Stimulated activated CD4-positive, alpha-beta T cell treated with anti-CD3 and anti-CD28 coated beads, Interleukin-15, amount 100 ng/mL, for 24 hours (primary cell): ENCODE measurements around the gene SLFNL1.
A peak's percentile ranks its signal among the peaks of the same experiment; 100 is the strongest.

Experiments used
- DNase-seq: peaks from one replicate; pipeline ENCODE4 v3.0.0-alpha.2; 2020

SLFNL1 gene

DNA sequence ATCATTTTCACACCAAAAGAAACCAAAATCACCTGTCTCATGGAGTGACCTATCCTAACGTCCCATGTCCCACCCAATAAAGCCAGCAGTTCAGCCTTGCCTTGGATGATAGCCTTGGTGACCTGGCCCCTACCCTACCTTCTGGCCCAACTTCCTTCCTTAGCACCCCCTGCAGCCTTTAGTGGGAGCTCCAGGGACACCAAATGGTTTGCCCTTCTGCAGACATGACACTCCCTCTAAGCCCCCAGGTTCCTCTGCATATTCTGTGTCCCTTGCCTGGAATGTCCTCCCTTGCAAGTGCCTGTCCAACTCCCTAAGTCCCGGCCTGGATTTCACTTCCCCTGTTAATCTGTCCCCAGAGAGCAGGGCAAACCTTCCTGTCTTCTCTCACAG lies 2.2 kb downstream of the SLFNL1 start:
- no peak for DNase-seq

- DNase-seq, result no peak
These were observed 3.5 kb downstream of the SLFNL1 start for GRCh38 chr1:41018018-41018410.

DNA sequence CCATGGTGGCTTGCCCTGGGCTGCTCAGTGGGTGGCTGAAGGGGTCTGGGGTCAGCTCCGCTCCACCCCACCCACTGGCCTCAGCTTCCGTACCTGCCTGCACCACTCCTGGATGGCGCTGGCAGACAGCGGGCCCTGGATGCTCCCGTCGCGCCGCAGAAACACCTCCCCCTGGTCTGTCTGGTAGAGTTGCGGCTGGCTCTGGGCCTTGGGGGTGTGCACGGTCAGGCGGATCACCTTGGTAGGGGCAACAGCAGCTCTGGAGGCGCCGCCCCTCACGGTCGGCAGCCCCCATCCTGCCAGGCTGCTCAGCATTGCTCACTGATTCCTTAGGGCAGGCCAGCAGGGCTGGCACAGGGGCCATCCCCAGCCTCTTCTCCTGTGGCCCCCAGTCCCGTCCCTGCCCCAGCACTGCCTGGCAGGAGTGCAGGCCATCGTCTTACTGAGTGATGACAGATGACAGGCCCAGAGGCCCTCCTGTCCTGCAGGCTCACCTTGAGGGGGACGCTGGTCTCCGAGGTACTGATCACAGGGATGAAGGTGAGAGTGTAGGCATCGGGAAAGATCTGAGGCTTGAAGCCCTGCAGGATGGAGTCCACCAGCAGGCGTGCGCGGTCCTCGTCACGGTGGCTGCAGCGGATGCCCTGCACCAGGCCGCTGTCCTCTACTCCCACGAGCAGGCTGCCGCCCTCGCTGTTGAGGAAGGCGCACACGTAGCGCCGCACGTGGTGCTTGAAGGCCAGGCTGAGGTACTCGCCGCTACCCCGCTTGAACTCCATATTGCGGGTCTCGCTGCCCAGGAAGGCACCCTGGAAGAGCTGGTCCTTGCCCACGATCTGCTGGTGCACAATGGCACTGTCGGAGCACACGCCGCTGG lies 4.1 kb downstream of the SLFNL1 start:
- DNase-seq, result no peak

GRCh38 chr1:41015897-41016470 lies 5.5 kb downstream of the SLFNL1 start:
- no peak for DNase-seq

DNA sequence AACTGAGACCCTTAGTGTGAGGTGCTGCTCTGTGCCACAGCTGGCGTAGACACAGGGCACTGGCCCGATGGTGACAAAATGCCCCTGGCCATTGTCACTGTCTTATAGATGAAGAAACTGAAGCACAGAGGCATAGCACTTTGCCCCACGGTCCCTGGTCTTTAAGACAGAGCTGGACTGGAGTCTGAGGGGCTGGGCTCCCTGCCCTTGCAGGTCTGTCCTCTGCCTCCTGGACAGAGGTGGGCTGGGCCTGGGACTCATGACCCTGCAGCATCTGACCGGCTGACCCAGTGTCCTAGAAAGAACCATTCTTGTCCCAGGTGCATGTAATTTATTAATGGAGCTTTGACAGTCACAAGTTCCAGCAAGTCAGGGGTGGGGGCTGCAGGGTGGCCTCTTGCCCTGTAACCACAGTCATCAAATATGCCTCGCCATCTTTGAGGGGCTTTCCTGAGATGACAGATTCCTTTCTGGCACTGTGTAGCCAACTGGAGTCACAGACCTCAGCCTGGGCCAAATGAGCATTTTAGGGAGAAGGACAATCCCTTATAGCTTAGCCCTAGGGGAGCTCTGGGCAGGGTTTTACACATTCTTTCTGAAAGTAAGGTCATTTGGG lies 6.1 kb downstream of the SLFNL1 start:
- DNase-seq, result no peak

- no peak for DNase-seq
These were observed 6.7 kb downstream of the SLFNL1 start for GRCh38 chr1:41014871-41015270.

DNA sequence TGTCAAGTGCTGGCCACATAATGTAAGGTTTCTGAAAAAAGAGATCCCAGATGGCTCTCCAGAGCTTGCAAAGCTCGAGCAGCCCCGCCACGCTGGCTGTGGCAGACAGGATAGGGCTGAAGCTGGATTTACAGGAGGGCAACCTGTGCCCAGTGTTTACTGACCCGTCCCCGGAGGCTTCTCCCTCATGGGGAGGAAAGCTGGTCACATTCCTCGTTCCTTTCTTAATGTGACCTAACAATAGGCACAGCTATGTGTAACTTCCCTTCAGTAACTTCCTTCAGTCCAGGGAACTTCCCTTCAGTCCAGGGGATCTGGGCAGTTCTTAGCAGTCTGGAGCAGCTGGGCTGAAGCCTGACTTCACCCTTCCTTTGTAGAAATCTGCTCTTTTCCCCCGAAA lies 7.7 kb downstream of the SLFNL1 start:
- no peak for DNase-seq

- no peak for DNase-seq
These were observed 8.5 kb downstream of the SLFNL1 start for GRCh38 chr1:41013024-41013423.

GRCh38 chr1:41010345-41010744 lies 11.2 kb downstream of the SLFNL1 start:
- DNase-seq, result no peak

DNA sequence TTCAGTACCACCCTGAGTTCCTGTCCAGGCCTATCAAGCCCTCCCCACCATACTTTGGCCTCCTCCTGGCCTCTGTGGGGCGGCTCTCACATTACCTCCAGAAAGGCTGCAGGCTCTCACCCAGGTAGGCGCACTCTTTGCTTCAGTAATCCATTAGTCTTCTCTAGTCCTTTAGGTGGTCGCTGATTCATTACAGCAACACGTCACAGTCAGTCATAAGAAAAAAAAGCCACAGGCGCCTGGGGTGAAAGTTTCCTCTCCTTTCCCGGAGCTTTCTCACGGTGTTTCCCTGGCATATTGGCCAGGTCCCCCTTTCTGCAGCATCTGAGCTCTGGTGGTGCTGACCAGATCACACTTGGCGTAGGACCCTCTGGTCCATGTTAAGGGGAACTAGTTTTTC lies 12.1 kb downstream of the SLFNL1 start:
- DNase-seq, result no peak

- DNase-seq, result no peak
These were observed 14.3 kb downstream of the SLFNL1 start for GRCh38 chr1:41006942-41007865.

DNA sequence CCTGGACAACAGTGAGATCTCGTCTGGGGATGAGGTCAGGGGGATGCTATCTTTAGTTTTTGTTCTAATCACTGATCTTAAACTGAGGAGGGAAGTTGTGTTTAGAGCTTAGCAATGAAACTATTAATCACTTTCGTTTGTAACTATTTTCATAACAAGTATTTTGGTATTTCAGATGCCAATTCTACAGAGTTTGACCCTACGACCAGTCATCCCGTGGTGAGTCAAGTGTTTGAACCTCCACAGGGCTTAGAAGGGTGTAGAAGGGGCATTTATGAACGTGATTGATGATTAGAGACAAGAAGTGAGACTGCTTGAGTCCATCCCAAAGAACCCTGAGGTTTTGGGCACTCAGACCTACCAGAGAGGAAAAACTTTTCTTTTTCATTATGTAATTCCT lies 15.6 kb downstream of the SLFNL1 start:
- DNase-seq, result no peak

DNA sequence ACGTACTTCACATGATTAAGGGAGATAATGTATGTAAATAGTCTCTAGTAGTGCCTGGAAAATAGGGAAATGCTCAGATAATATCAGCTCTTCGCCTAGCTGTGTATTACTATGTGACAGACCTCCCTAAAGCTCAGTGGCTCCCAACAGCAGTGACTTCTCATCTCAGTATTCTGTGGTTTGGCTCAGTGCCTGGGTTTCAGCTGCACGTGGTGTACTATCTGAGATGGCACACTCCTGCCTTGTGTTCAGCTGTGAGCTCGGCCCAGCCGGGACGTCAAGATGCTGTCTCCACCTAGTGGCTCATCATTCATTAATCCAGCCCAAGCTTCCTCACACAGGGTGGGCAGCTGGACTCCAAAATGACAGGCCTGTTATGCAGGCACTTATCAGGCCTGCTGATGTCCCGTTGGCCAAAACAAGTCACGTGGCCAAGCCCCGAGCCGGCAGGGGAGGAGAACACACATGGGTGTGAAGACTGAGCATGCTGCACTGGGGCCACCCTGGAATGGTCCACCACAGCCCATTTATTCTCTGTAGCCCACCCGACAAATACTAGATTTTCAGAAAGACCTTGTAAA lies 17.8 kb downstream of the SLFNL1 start:
- peak; percentile 93 for DNase-seq

- no peak for DNase-seq
These were observed 18.3 kb downstream of the SLFNL1 start for GRCh38 chr1:41003127-41003639.

- no peak for DNase-seq
These were observed 22.9 kb downstream of the SLFNL1 start for GRCh38 chr1:40998668-40999067.

DNA sequence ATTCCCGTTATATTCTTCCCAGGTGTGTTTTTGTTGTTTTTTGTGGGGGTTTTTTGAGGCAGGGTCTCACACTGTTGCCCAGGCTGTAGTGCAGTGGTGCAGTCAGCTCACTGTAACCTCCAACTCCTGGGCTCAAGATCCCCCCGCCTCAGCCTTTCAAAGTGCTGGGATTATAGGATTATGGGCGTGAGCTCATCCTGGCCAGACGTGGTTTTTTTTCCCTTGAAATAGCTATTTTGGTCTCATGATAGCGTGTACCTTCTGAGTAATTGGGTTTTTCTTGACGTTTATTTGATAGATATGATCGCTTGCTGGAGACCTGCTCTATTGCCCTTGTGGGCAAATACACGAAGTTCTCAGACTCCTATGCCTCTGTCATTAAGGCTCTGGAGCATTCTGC lies 24.4 kb downstream of the SLFNL1 start:
- no peak for DNase-seq

- no peak for DNase-seq
These were observed 32.5 kb downstream of the SLFNL1 start for GRCh38 chr1:40989066-40989465.

DNA sequence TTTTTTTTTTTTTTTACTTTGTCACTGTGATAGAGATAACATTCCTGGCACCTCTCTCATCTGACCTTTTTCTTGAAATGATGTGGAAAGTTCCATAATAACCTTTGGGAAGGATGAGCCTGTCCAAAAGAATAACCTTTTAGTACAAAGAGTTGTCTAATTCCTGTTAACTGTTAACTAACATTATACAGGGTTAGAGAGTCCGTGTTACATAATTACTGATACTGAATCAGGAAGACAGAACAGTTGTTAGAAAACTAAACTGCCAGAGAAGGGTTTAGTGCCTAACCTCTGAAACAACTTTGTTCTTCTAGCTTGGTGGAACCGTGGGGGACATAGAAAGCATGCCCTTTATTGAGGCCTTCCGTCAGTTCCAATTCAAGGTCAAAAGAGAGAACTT lies 33.2 kb downstream of the SLFNL1 start:
- no peak for DNase-seq

GRCh38 chr1:40987439-40988276 lies 33.9 kb downstream of the SLFNL1 start:
- no peak for DNase-seq

DNA sequence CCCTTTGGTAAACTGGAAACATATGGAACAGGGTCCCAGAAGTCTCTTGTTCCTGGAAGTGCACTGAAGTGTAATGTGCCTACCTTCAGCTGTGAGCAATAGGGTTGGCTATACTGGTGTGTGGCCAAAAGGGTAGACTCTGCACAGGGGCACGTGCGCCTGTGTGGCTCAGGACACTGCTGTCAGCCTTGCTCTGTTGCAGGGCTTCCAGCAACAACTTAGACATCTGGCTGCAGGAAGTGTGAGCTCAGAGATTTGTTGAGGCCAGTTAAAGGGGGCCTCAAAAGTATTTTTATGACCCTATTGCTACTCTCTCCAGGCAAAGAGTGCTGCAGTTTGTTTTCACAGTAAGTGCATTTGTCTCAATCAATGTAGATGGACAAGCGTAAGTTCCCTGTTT lies 34.6 kb downstream of the SLFNL1 start:
- no peak for DNase-seq

- DNase-seq, result no peak
These were observed 35.2 kb downstream of the SLFNL1 start for GRCh38 chr1:40986328-40986783.
